H9 (cell line): Measurements from ENCODE around the gene MSI2. TPM values are rescaled to one million over a fixed set of nuclear protein-coding genes. Genes with fewer than 3 reads are reported as not detected.

Experiments used
- DNase-seq: peaks from one replicate; pipeline ENCODE4 v3.0.0-alpha.2; 2017
- H2AFZ ChIP-seq: one replicate; pipeline ENCODE4 v1.6.1; 2013; ENCODE audit warnings: mild to moderate bottlenecking, low read length, control low read depth, moderate library complexity
- H2AK5ac ChIP-seq: 2 replicates; pipeline ENCODE4 v1.6.1; 2013; ENCODE audit warnings: low read length, control low read depth, mixed read lengths; ENCODE audit not compliant: insufficient read length
- H2BK120ac ChIP-seq: one replicate; pipeline ENCODE4 v1.6.1; 2013; ENCODE audit warnings: low read depth, mild to moderate bottlenecking, low read length, control low read depth, inconsistent platforms; ENCODE audit not compliant: poor library complexity, severe bottlenecking
- H2BK12ac ChIP-seq: 2 replicates; pipeline ENCODE4 v1.6.1; 2013; ENCODE audit warnings: low read length, control low read depth, mixed read lengths, low read depth; ENCODE audit not compliant: insufficient read length
- H2BK15ac ChIP-seq: 2 replicates; pipeline ENCODE4 v1.6.1; 2013; ENCODE audit warnings: low read depth, low read length, control low read depth
- H2BK20ac ChIP-seq: one replicate; pipeline ENCODE4 v1.6.1; 2013; ENCODE audit warnings: low read depth, mild to moderate bottlenecking, low read length, control low read depth, inconsistent platforms; ENCODE audit not compliant: poor library complexity, severe bottlenecking
- H2BK5ac ChIP-seq: 2 replicates; pipeline ENCODE4 v1.6.1; 2013; ENCODE audit warnings: low read length, control low read depth, mixed read lengths; ENCODE audit not compliant: insufficient read length
- H3K14ac ChIP-seq: 2 replicates; pipeline ENCODE4 v1.6.1; 2013; ENCODE audit warnings: low read length, control low read depth; ENCODE audit not compliant: insufficient read depth
- H3K18ac ChIP-seq: 2 replicates; pipeline ENCODE4 v1.6.1; 2013; ENCODE audit warnings: low read depth, mild to moderate bottlenecking, mixed read lengths, low read length, control low read depth; ENCODE audit not compliant: insufficient read length
- H3K23ac ChIP-seq: 2 replicates; pipeline ENCODE4 v1.6.1; 2013; ENCODE audit warnings: low read length, control low read depth, mixed read lengths, low read depth; ENCODE audit not compliant: insufficient read length
- H3K23me2 ChIP-seq: 2 replicates; pipeline ENCODE4 v1.6.1; 2013; ENCODE audit warnings: low read depth, mild to moderate bottlenecking, mixed read lengths, low read length, control low read depth; ENCODE audit not compliant: insufficient read length, poor library complexity, severe bottlenecking
- H3K27ac ChIP-seq: 2 replicates; pipeline ENCODE4 v1.5.1; 2013; ENCODE audit warnings: low read length, control low read depth, mixed read lengths, low read depth; ENCODE audit not compliant: insufficient read length
- H3K27me3 ChIP-seq: 2 replicates; pipeline ENCODE4 v1.6.1; 2013; ENCODE audit warnings: low read length, control low read depth, inconsistent platforms; ENCODE audit not compliant: insufficient read depth
- H3K4ac ChIP-seq: 2 replicates; pipeline ENCODE4 v1.6.1; 2013; ENCODE audit warnings: low read depth, mild to moderate bottlenecking, control low read depth, inconsistent platforms, low read length, moderate library complexity
- H3K4me1 ChIP-seq: 2 replicates; pipeline ENCODE4 v1.6.1; 2013; ENCODE audit warnings: low read length, control low read depth, inconsistent platforms; ENCODE audit not compliant: insufficient read depth
- H3K4me2 ChIP-seq: 2 replicates; pipeline ENCODE4 v1.6.1; 2013; ENCODE audit warnings: low read length, control low read depth, mixed read lengths; ENCODE audit not compliant: insufficient read length, insufficient read depth
- H3K56ac ChIP-seq: 2 replicates; pipeline ENCODE4 v1.6.1; 2013; ENCODE audit warnings: low read depth, mild to moderate bottlenecking, mixed read lengths, low read length, control low read depth; ENCODE audit not compliant: insufficient read length
- H3K79me1 ChIP-seq: 2 replicates; pipeline ENCODE4 v1.6.1; 2013; ENCODE audit warnings: low read depth, mild to moderate bottlenecking, moderate library complexity, low read length, control low read depth, inconsistent platforms; ENCODE audit not compliant: insufficient read depth, poor library complexity, severe bottlenecking
- H3K79me2 ChIP-seq: 2 replicates; pipeline ENCODE4 v1.6.1; 2013; ENCODE audit warnings: low read length, control low read depth, inconsistent platforms; ENCODE audit not compliant: insufficient read depth
- H3K9ac ChIP-seq: 2 replicates; pipeline ENCODE4 v1.6.1; 2013; ENCODE audit warnings: low read length, control low read depth, mixed read lengths; ENCODE audit not compliant: insufficient read length; ENCODE audit errors: extremely low read depth
- H3K9me3 ChIP-seq: one replicate; pipeline ENCODE4 v1.6.1; 2013; ENCODE audit warnings: low read depth, low read length, inconsistent platforms; ENCODE audit not compliant: control insufficient read depth
- H3T11ph ChIP-seq: one replicate; pipeline ENCODE4 v1.6.1; 2013; ENCODE audit warnings: mild to moderate bottlenecking, low read length, control low read depth, inconsistent platforms
- H4K20me1 ChIP-seq: one replicate; pipeline ENCODE4 v1.6.1; 2013; ENCODE audit not compliant: control insufficient read depth, insufficient read length, insufficient read depth
- H4K5ac ChIP-seq: 2 replicates; pipeline ENCODE4 v1.6.1; 2013; ENCODE audit warnings: low read depth, mild to moderate bottlenecking, mixed read lengths, low read length, control low read depth; ENCODE audit not compliant: insufficient read length
- H4K8ac ChIP-seq: replicated peaks from 2 replicates; pipeline ENCODE4 v1.6.1; 2013; ENCODE audit warnings: low read length, control low read depth, mixed read lengths, low read depth; ENCODE audit not compliant: insufficient read length
- H4K91ac ChIP-seq: 2 replicates; pipeline ENCODE4 v1.6.1; 2013; ENCODE audit warnings: low read depth, mild to moderate bottlenecking, moderate library complexity, mixed read lengths, low read length, control low read depth; ENCODE audit not compliant: insufficient read length
- H3K27ac Mint-ChIP-seq, 3 experiments: 2 replicates in 2 of 3; 3 replicates in 1 of 3; pipeline ENCODE4 v1.8.0; 2020 to 2021; ENCODE audit warnings: mixed read lengths in 3 of 3, mild to moderate bottlenecking in 1 of 3, moderate library complexity in 1 of 3
- H3K27me3 Mint-ChIP-seq: 2 replicates; pipeline ENCODE4 v1.8.0; 2021; ENCODE audit warnings: low read depth, mild to moderate bottlenecking, moderate library complexity, mixed read lengths
- H3K36me3 Mint-ChIP-seq, 3 experiments: 2 replicates in 2 of 3; 3 replicates in 1 of 3; pipeline ENCODE4 v1.8.0; 2020 to 2021; ENCODE audit warnings: low read depth in 3 of 3, mixed read lengths in 3 of 3; ENCODE audit not compliant: insufficient read depth in 1 of 3
- H3K4me1 Mint-ChIP-seq, 2 experiments: 2 replicates each; pipeline ENCODE4 v1.8.0; 2020; ENCODE audit warnings: mixed read lengths in 2 of 2
- H3K4me3 Mint-ChIP-seq, 2 experiments: 2 replicates in 1 of 2; 3 replicates in 1 of 2; pipeline ENCODE4 v1.8.0; 2020 to 2021; ENCODE audit warnings: mild to moderate bottlenecking in 2 of 2, mixed read lengths in 2 of 2, moderate library complexity in 1 of 2
- H3K9me3 Mint-ChIP-seq, 2 experiments: 2 replicates in 1 of 2; 3 replicates in 1 of 2; pipeline ENCODE4 v1.8.0; 2020; ENCODE audit warnings: mild to moderate bottlenecking in 2 of 2, mixed read lengths in 2 of 2, moderate library complexity in 1 of 2
- WGBS: extraction: QIAGEN DNeasy Blood & Tissue Kit; methylation state at CpG from one replicate; pipeline ENCODE4 v1.1.7; 2013; ENCODE audit warnings: missing lambda C conversion rate, low lambda C conversion rate, mixed read lengths; ENCODE audit not compliant: insufficient read length; ENCODE audit errors: extremely low coverage; 5-methylcytosine and 5-hydroxymethylcytosine counted together
- total RNA-seq: library from RNA; stranded (reverse); gene quantifications from 2 replicates; pipeline ENCODE4 v1.2.1, GENCODE V29; 2021
- TF ChIP-seq, protein P1 (sequence below): fragments of 200-600 bp; sonication (generic); conservative IDR thresholded peaks from 3 replicates; pipeline ENCODE4 v1.8.0; 2021; ENCODE audit warnings: antibody characterized with exemption, mild to moderate bottlenecking

The MSI2 gene
- total RNA-seq, 1 experiment from 2014 or later: 98.5 TPM

- Histone ChIP-seq H3K4ac (no peak overlapping the region), H3K79me2 (no peaks in the 10 kb centered on the region), H3K27ac (no peak overlapping the region), H2BK15ac (no peak overlapping the region), H3K18ac (no peak overlapping the region), H3K23me2 (no peaks in the 10 kb centered on the region), H4K8ac (no peak overlapping the region), H3K4me2 (no peak overlapping the region), H3K4me1 (peaks cover 5% of the 10 kb centered on the region; the same call in 1 of the 2 replicates), H4K20me1 (no peaks in the 10 kb centered on the region), H2BK20ac (no peak overlapping the region), H3T11ph (no peak overlapping the region), H3K9ac (no peak overlapping the region), H4K91ac (no peak overlapping the region), H3K14ac (no peak overlapping the region), H2AFZ (no peak overlapping the region), H3K23ac (no peak overlapping the region), H3K56ac (no peak overlapping the region), H2BK5ac (no peak overlapping the region), H3K27me3 (no peaks in the 10 kb centered on the region), H2BK12ac (no peak overlapping the region), H3K9me3 (no peaks in the 10 kb centered on the region), H4K5ac (no peak overlapping the region), H2BK120ac (no peak overlapping the region), H3K79me1 (no peaks in the 10 kb centered on the region), H2AK5ac (no peak overlapping the region)
- H3K4me1 Mint-ChIP-seq: peaks cover 15 to 29% of the 10 kb centered on the region in 2 experiments
- no peak overlapping the region for H3K4me3 Mint-ChIP-seq
- peaks cover 0 to 4% (median 0%) of the 10 kb centered on the region in 3 experiments; a peak in 2 of 7 replicates for H3K36me3 Mint-ChIP-seq
- 0 out of 7 replicates have a peak overlapping the region, but pooled peaks of 1 of the 3 experiments have one; percentile 39 for H3K27ac Mint-ChIP-seq
- no peaks in the 10 kb centered on the region for H3K9me3 Mint-ChIP-seq
- DNase-seq: no peak
- WGBS: no CpG with 5 or more reads among the region's 4 CpGs
- TF ChIP-seq, protein P1, sequence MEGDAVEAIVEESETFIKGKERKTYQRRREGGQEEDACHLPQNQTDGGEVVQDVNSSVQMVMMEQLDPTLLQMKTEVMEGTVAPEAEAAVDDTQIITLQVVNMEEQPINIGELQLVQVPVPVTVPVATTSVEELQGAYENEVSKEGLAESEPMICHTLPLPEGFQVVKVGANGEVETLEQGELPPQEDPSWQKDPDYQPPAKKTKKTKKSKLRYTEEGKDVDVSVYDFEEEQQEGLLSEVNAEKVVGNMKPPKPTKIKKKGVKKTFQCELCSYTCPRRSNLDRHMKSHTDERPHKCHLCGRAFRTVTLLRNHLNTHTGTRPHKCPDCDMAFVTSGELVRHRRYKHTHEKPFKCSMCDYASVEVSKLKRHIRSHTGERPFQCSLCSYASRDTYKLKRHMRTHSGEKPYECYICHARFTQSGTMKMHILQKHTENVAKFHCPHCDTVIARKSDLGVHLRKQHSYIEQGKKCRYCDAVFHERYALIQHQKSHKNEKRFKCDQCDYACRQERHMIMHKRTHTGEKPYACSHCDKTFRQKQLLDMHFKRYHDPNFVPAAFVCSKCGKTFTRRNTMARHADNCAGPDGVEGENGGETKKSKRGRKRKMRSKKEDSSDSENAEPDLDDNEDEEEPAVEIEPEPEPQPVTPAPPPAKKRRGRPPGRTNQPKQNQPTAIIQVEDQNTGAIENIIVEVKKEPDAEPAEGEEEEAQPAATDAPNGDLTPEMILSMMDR: no peak
- no peaks in the 10 kb centered on the region for H3K27me3 Mint-ChIP-seq
Observed at GRCh38 chr17:57586742-57587141, 330.4 kb downstream of the MSI2 start.
